Bone marrow (tissue), 2 donors: Measurements from ENCODE around the gene ZNFX1.
"Not testable (repeated sequence)": the region's sequence is repeated elsewhere in the genome, so short reads cannot be mapped to it uniquely, and the experiment has no call there.

Experiments used
- DNase-seq, 2 donors: peaks; one replicate each; lab custom pipeline; 2025; lab: John Stamatoyannopoulos, UW

Gene ZNFX1

GRCh38 chr20:49278036-49278817 is at the start of gene ZNFX1:
Gene ZNFX1 (minus strand): TSS chr20:49278057. CDS start chr20:49275839, 2,218 bp downstream.
- DNase-seq: peak; percentile 99

DNA sequence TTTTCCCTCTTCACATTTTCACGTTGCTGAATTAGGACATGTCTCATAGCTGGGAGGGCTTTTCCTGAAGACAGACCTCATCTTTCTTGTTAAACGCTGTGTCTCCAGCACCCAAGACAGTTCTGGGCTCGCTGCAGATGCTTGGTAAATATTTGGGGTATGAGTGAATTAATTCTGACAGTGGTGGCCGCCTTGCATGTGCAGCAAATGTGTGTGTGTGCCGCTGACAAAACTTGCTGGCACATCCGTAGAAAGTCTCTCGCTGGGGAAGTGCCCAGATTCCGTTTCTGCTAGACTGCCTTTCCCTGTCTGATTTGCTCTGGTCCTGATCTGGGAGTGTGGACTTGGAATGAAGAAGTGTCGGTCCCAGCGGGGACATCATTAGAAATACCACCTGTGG is 48.2 kb upstream of the ZNFX1 start:
- DNase-seq: no peak

DNA sequence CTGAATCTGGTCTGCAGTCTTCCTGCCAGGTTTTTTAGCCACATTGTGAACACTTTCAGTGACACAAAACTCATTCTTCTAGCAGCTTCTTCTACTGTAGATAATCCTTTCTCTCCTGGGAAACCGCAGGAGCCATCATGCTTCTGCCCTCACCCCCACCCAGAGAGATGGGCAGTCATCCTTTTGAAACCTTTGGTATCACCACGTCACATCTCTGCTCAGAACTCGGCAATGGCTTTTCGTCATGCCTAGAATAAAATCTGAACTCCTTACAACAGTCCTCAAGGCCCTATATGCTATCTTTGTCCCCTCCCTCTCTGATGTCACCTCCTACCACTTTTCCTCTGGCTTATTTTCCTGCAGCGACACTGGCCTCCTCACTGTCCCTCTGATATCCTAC is 46.4 kb upstream of the ZNFX1 start:
- DNase-seq: no peak

GRCh38 chr20:49323622-49324238 is 45.9 kb upstream of the ZNFX1 start:
- DNase-seq: peak; percentile 23 to 83

DNA sequence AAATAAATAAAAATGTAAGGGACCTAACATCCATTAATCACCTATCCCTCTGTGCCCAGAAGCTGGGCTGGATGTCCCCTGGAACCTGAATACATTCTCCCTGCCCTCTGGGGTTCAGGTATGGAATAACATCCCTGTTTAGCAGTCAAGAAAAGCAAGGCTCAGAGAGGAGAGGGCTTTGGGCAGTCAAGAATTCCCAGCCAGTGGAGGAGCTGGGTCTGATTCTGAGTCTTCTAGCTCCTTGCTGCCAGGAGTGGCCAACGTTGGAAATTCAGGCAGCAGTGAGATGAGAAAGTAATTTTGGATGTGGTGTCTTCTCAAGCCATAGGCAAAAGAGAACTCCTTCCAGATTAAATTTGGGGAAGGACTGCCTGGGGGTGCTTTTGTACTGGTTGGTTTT is 42.6 kb upstream of the ZNFX1 start:
- DNase-seq: no peak

- no peak for DNase-seq
Observed at GRCh38 chr20:49319208-49319809, 41.5 kb upstream of the ZNFX1 start.

GRCh38 chr20:49318430-49319207 is 40.8 kb upstream of the ZNFX1 start:
- DNase-seq: no peak

GRCh38 chr20:49318091-49318429 is 40.2 kb upstream of the ZNFX1 start:
- DNase-seq: no peak

DNA sequence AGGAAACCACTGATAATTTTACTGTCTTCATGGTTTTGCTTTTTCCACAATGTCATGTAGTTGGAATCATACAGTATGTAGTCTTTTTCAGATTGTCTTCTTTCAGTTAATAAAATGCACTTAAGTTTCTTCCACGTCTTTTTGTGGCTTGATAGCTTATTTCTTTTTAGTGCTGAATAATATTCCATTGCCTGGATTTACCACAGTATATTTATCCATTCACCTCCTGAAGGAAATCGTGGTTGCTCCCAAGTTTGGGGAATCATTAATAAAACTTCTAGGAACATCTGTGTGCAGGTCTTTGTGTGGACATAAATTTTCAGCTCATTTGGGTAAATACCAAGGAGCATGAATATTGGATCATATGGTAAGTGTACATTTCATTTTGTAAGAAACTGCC is 38.8 kb upstream of the ZNFX1 start:
- no peak for DNase-seq

DNA sequence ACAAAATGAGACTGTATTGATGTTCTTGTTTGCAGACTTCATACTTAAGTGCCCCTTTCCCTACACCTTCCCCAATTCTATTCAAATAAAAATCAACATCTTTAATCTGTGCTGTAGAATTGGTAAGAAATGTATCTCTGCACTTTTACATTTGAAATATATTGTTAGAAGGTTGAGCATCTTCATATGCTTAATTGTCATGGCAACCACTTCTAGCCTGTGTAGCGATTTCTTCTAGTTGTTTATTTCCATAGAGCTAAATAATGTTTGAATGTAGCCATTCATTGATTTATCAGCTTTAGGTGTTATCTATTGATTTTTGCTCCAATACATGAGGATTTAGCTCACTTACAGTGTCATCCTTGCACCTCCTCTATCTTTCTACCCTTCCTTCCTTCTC is 37.7 kb upstream of the ZNFX1 start:
- no peak for DNase-seq

GRCh38 chr20:49314052-49314451 is 36.2 kb upstream of the ZNFX1 start:
- not testable (repeated sequence) for DNase-seq

GRCh38 chr20:49313283-49313682 is 35.4 kb upstream of the ZNFX1 start:
- DNase-seq: no peak

GRCh38 chr20:49312661-49313060 is 34.8 kb upstream of the ZNFX1 start:
- no peak for DNase-seq

- no peak for DNase-seq
Observed at GRCh38 chr20:49310705-49311104, 32.8 kb upstream of the ZNFX1 start.

DNA sequence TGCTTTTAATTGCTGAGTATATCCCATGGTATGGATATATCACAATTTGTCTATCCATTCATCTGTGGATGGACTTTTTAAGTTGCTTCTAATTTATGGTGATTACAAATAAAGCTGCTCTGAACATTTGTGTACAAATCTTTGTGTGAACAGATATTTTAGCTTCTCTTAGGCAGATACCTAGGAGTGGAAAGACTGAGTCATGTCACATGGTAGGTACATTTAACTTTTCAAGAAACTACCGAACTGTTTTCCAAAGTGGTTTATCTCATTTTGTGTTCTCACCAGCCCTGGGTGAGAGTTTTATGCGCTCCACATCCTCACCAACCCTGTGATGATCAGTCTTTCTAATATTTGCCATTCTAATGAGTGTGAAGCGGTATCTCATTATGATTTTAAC is 31.0 kb upstream of the ZNFX1 start:
- DNase-seq: no peak

DNA sequence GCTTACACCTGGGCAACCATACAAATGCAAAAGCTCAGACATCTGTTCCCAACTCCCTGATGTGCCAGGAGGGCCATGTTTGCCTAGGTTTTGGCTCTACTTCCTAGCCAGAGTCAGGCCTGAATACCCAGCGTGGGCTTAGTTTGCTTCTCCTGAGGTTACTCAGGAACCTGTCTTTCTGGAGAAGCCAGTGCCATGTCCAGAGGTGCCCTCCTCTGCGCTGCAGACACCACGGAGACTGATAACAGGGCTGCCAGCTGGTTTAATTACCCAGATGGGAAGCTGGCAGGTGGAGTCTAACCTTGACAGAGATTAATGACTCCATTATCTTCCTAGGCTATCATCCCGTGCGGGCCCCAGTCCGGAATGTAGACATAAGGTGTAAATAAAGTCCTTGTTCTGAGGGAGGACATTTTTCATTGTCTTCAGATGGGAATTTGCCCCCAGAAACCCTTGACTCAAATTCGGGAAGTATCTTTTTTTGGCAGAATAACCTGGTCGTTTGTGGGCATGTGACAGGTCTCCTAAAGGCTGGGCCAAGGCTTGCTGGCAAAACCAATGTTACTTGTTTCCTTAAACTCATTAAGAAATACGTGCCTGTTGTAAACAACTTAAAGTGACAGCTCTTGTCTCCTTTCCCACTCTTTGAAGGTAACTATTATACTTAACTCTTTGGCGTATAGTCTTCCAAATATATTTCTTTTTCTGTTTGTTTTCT is 29.2 kb upstream of the ZNFX1 start:
- no peak for DNase-seq

- peak in 1 of 2 donors; percentile 30 for DNase-seq
Observed at GRCh38 chr20:49303065-49303552, 25.3 kb upstream of the ZNFX1 start.

DNA sequence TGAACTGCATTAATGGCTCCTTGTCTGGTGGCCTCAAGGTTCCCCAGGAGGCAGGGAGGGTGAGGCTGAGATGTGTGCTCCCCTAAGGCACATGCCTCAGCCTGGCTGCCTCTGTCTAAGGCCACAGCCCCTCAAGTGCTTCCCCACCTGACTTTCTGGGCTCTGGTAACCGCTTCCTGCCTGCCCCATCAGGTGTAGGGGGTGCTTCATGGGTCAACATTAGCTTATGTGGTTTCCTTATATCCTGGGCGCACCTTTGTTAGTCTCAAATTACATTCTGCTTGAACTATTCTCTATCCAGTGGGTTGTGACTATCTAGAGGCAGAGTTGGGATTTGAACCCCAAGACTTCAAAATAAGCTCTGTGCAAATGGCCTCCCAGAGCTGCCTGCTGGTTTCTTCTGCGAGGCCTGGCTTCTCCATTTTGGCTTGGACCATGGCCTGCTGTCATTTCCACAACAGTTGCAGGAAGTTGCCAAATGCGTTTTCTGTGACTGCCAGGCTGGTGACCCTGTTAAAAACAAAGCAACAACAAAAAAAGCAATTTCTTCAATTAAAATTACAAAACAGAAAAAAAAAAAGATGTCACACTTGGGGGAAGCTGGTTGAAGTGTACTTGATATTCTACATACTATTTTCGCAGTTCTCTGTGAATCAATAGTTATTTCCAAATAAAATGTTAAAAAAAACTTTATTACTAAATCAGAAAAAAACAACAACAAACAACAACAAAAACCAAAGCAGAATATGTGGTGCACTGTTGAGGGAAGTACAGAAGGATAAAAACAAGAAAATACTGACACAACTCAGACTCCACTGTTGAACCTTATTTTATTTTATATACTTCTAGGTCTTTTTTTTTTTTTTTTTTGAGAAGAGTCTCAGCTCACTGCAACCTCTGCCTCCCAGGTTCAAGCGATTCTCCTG is 20.0 kb upstream of the ZNFX1 start:
- DNase-seq: no peak

- not testable (repeated sequence) for DNase-seq
Observed at GRCh38 chr20:49294002-49294654, 16.3 kb upstream of the ZNFX1 start.

DNA sequence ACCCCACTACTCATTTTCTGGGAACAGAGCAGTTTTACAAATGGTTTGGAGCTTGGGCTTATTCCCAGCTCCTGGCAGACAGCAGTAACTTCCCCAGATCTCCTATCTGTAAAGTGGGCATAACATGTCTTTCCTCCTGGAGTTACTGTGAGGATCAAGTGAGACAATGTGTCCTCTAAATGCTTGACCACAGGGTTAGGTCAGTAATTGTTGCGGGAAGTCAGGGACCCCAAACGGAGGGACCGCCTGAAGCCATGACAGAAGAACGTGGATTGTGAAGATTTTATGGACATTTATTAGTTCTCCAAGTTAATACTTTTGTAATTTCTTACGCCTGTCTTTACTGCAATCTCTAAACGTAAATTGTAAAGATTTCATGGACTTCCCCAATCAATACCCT is 15.3 kb upstream of the ZNFX1 start:
- no peak for DNase-seq
